LHCN-M2 (cell line): ENCODE data around the gene RPL32. TPM values are rescaled to one million over a fixed set of nuclear protein-coding genes. Genes with fewer than 3 reads are reported as not detected.

Experiments used
- total RNA-seq: library from RNA; depleted of rRNA; stranded (reverse); fragments of >200 nt; gene quantifications from 2 replicates; pipeline ENCODE4 v1.2.3, GENCODE V29; 2014; rRNA removed

The RPL32 gene
- total RNA-seq, 1 experiment from 2014 or later: 417 TPM

Other genes starting within 250 kb of the RPL32 start
- gene RAF1, start 177.4 kb downstream of the RPL32 start, total RNA-seq: 115 and 120 TPM in 2 replicates
- not detected in 2 replicates for gene TMEM40, start 82.3 kb downstream of the RPL32 start, total RNA-seq
- gene CAND2, start 44.9 kb downstream of the RPL32 start, total RNA-seq: 0.90 and 2.1 TPM in 2 replicates
- gene IQSEC1, start 231.9 kb upstream of the RPL32 start, total RNA-seq: 6.6 and 7.7 TPM in 2 replicates